Globus pallidus (tissue), 1 donor: ENCODE measurements around the gene LRMDA.
A peak's percentile ranks its signal among the peaks of the same experiment; 100 is the strongest.

Source experiments
- DNase-seq: peaks from one replicate; pipeline ENCODE4 v3.0.0-alpha.2; 2015; ENCODE audit warnings: low spot score

LRMDA gene

DNA sequence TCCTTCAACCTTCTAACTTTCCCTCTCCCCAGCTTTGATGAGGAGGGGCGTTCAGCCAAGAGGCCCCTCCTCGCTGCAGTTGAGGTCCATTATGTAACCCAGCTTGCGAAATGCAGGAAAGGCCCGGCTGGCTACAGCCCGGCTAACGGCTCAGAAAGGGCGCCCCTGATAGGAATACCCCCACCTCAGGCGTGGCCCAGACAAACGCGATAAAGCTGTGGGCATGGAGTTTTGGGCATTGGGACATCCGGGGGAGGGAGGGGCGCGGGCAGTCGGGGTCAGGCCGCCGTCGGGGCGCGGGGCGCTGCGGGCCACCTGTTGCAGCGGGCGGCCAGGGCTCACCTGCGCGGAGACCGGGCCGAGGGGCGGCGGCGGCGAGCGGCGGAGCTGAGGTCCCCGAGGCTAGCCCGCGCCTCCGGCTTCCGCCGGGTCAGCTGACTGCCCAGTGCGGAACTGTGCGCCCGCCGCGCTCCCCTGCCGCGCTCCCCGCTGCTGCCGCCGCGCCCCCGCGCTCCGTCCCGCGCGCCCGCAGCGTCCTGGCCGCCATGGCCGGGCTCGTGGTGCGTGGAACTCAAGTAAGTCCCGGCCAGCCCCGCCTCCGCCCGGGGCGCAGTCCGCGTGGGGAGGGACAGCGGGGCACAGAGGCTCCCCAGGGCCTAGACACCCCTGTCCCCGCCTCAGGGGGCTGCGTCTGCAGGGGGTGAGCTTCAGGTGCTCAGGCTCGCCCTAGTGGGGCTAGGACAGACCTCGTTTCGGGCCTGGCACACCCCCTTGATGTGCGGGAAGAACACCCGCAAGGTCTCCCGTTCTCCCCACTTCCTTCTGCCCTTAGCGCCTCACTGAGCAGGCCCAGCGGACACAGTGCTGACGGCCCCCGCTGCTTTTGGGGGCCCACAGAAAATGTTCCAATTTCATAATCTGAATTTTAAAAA is at the start of gene LRMDA:
Gene LRMDA (plus strand): TSS at position 445 of the 932 bp plus-strand sequence.
- DNase-seq, result no peak

DNA sequence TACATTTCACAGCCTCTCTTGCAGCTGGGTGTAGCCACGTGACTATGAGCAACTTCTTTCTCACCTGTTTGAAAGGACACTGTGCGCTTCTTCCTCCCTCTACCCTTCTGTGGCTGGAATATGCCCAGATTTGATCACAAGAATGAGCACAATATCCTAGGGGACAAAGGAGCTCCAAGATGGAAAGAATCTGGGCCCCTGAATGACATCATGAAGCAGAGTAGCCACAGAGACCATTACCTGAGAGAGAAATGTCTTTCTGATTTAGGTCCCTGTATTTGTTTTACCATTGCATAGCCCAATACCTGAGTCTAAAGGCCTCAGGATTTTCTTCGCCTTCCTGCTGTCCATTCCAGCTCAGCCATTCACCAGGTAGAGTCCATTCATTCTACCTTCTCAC is 45.3 kb upstream of the LRMDA start:
- DNase-seq, result no peak

DNA sequence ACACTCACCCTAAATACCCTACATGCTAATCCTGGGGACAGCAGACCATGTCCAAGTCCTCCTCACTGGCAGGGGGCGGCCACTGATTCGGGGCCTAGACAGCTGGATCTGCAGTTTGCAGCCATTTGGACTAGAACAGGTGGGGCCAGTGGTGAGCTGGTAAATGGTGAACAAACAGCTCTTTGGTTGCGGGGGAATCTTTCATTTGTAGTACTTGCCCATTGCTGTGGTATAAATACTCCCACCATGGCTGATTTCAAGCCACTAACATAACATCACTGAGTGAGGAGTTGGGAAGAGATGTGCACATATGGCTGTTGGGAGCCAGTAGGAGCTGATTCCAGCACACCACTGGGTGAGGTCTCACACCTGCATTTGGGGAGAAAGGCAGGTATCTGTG is 43.3 kb upstream of the LRMDA start:
- DNase-seq, result no peak

DNA sequence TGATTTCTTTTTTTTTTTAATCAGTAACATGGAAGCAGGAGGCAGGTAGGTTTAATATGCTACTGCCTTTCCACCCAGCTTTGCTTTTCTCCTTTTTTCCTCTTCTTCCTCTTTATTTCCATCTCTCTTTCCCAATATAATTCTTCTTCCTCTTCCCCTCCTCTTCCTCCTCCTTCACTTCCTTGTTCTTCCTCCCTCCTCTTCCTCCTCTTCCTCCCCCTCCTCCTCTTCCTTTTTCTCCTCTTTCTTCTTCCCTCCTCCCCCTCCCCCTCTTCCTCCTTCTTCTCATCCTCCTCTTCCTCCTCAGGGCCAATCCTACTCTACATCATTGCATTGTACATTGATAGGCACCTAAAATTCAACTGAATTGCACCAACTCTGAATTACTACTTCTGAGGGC is 41.2 kb upstream of the LRMDA start:
- DNase-seq, result no peak

DNA sequence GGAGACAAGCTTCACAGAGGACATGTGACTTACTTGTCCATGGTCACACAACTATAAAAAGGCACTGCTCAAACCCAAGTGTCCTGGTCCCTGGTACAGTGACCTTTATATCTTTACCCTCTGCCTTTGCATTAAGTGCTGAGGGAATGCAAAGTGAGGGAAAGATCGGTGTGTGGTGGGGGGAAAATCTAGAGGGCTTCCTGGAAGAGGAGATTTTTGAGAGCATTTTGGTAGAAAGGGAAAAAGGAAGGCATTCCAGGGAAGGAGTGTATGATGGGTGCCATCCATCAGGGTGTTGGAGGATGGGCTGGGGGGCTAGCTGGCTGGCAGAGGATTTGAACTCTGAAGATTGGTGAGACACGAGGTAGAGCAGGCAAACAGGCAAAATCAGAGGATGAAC is 39.2 kb upstream of the LRMDA start:
- DNase-seq, result no peak

DNA sequence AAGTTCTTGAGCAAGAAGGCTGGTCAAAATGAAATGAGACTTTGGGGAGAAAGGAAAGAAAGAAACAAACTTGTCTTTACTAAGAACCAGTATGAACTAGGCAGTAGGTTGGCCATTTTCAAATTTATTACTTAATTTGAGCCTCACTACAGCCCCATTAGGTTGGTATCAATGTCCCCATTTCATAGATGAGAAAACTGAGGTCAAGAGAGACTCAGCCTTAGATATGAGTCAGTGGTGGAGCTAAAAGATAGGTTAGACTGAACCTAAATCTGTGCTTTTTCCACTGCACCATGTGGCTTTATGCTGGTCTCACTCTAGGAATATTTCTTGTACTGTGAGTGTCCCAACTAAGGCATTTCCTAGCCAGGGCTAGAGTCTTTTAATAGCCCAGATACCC is 38.7 kb upstream of the LRMDA start:
- DNase-seq, result no peak

DNA sequence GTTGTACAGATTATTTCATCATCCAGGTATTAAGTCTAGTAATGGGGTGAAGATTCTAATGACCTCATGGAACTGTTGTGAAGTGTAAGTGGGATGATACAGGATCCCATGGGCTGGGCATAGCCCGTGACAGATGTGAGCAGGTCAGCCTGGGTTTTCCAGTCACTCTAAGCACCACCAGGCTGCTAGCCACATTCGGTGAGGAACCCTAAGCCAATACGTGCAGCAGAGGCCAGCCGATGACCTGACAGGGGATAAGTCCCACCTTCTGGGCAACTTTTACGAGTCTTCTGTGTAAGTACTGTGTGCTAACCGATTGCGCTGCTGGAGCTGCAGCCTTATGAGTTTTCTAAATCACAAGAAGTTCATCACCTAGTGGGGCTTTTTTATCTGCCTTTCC is 37.2 kb upstream of the LRMDA start:
- DNase-seq, result no peak

DNA sequence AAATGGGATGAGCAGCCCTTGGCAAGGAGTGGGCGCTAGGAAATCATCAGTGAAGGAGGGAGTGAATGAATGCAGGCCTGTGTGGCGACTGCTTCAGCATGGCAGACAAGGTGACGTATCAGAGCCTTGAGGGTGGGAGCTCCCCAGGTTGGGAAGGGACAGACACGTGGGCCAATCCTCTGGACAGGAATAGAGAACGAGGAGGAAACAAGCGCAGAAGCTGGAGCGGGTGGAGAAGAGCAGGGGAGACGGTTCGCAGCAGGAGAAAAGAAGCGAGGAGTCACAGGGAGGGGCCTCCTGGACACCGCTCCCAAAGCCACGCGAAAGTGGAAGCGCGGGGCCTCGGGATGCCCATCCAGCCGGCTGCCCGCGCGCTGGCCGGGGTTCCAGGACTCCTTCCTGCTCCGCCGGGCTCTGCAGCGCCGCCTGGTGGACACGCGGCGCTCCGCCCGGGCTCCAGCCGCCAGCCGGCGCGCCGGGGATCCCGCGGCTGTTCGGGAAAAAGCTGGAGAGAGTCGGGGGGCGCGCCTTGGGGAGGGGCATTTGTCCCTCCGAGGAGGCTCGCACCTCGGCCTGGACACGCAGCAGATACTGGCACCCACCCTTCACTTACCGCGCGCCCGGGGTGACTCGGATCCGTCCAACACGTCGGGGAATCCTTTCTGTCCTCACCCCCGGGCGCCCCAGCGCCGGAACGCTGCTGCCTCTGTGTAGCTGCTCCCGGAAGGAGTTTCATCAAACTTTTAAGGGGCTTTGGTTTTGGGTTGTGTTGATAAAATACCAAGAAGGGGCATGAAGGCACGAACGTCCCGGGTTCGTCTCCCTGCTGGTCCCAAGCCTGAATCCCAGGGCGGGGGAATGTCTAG is 36.1 kb upstream of the LRMDA start:
- DNase-seq, result no peak

DNA sequence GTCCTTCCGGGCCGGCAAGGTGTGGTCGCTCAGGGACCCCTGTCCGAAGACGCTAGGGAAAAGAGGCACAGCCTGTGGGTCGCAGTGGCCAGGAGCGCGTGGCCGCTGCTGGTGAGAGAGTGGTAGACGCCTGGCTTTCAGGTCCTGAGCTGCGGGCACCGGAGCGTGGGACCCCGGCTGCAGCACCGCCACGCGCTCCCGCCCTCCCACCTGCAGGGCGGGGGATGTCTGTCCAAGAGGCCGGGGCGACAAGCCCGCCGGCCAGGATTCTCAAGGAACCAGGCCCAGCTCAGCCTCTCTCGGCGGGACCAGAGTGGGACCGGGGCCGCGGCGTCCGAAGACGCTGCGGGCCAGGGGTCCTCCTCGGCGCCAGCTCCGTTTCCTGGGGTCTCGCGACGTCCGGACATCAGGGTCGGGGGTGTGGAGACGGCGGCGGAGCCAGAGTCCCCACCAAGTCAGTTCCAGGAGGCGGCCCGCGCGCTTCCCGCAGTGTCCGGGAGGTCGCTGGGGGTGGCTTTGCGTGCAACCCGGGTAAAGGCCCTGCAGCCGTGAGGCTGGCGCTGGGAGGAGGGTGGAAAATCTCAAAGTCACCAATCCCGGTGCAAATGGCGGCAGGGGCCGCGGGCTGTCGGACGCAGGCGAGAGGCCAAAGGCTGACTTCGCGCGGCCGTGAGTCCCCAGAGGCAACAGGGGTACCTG is 35.3 kb upstream of the LRMDA start:
- DNase-seq, result no peak

DNA sequence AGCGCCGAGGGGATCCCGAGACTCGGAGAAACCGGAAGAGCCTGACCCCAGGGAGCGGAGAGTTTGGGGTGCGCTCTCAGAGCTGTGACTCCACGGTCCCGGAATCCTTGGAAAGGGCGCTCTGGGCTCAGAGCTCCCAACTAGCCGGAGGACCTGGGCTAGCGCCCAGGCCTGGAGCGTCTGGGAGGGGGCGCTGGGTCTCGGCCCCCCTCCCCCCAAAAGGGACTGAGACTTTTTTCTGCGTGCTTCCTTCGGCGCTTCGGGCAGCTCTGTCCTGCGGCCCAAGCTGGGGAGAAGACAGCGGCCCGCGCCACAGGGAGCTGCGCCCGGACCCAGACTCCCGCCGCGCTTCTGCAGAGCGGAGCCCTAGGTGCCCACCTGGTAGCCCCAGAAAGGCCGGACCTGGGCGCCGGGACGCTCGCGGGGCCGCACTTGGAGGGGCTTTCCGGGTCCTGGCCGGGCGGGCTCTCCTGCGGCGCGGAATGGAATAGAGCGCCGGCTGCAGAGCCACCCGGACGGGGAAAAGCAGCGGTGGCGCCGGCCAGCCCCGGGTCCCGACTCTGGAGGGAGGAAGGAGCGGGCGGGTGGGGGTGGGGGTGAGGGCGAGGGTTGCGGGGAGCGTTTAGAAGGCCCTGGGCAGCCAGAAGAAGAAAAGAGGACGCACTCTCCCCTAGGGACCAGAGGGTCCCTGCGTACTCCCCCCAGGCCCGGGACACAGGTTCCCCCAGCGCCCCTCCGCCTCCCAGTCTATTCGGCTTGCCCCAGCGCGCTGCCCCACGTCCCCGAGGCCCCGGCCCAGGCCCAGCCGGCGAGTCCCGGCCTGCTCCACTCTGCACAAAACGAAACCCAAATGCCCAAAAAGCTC is 34.6 kb upstream of the LRMDA start:
- no peak for DNase-seq

DNA sequence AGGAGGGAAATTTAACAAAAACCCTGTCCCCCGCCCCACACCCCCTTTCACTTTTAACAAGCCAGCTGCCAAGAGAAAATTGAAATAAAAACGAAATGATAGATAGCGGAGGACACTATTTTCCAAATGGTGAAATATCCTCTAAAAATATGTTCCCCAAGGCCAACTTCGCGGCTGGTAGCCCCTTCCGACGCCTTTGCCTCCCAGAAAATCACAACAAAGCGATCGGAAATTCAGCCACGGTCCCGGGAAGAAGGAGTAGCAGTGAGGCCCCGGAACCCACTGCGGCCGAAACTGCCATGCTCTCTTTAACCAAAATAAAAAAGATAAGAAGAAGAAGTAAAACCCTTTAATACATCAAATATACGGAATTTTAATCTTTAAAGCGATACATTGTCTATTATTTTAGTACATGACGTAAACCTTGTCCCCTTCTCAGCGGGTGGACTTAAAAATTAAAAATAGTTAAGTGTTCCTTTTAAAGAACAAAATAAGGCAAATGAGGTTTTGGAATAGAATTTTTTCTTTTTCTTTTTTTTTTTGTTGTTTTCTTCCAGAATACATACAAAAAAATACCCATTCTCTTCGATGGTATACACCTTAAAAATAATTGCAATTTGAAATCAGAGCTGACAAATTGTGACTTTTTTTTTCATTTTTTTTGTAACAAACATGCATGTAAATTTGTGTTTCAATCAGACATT is 33.8 kb upstream of the LRMDA start:
- DNase-seq, result no peak

DNA sequence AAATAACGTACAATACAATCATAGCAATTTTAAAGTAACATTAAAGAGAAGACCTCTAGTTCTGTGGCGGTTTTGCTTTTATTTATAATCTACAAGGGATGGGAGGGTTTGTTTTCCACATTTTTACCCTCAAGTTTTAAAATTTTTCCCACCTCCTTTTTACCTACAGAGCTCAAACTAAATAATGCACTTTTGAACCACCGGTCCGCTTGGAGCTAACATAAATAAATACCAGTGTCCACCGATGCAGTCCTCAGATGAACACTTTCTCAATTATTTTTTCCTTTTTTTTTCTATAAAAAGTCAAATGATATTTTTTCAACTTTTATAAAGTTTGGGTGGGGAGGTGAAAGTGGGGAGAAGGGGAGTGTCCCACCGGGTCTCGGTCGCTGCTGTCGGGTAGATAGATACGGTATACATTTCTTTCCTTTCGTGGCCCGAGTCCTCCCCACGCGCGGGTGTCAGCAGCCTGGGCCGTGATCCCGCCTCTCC is 33.2 kb upstream of the LRMDA start:
- no peak for DNase-seq

DNA sequence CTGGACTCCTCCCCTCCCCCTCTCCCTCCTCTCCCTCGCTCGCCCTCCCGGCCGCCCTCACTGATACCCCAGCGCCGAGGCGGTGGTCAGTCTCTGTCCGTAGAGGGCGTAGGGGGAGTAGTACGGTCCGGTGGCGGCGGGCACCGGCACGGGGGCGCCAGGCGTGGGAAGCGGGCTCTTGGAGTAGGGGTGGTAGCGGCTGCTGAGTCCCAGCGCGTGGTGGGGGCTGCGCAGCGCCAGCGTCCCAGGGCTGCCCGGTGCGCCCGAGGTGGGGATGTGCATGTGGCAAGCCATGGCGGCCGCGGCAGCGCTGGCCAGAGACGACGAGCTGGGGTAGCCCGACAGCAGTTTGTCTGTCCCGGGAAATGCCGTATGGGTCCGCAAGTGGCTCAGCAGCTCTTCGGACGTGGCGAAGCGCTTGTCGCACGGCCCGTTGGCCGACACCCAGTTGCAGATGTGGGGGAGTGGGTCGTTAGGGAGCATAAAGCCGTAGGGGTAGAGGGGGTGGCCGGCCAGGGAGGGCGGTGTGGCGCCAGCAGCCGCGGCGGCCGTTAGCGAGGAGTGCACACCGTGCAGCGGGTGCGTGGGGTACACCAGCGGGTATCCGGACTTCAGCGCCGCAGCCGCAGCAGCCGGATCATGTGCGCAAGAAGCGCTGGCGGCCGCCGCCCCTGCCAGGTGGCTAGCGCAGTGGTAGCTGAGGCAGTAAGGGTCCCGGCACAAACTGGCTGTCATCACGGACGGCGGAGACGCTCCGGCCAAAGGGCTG is 32.5 kb upstream of the LRMDA start:
- DNase-seq, result no peak

DNA sequence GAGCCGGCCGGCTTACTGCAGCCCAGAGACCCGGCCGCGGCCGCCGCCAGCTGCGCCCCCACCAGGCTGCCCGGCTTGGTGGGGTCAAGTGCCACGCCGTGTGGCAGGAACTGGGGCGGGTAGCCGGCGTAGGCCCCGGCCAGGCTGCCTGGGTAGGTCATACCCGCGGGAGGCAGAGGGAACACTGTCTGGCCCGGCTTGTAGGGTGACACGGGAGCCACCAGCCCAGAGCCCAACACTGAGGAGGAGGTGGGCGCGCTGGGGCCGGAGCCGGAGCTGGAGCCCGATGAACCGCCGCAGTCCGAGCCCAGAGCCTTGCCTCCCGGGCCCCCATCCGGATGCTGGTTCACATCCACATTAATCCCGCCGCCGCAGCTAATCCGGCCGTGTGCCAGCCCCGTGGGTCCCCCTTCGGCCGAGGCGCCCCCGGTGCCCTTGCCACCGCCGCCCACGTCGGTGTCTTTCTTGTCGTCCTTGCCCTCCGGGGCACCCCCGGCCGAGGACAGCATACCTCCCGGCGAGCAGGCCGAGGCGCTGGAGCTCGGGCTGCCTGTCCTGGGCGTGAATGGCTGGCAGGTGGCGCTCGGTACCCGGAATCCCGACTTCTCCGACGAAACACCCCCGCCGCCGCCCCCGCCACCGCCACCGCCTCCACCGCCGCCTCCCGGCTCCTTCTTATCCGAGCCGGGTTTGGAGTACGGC is 31.8 kb upstream of the LRMDA start:
- peak; percentile 63 for DNase-seq

DNA sequence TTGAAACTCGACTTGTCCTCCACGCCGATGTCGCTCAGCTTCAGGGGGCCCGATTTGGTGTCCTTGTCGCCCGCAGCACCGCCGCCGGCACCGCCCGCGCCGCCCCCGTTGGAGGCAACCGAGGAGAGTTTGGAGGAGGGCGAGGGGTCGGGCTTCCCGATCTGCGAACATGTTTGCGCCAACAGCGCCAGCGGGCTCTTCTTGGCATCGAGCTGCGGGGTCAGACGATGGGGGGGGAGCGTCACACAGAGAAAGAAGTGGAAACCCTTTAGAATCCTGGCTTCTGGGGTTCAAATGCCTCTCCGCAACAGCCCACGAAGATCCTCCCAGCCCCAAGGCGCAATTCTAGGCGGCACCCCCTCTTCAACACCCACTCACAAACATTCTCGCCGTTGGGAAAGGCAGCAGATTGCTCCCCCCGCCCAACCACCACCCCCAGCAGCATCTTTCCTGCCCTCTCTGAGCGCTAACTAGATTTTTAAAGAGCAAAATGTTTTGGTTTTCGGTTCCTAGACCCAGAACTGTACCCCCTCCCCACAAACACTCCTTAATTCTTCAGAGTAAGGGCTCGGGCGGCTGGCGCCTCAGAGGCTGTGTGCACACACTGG is 31.2 kb upstream of the LRMDA start:
- DNase-seq, result no peak

DNA sequence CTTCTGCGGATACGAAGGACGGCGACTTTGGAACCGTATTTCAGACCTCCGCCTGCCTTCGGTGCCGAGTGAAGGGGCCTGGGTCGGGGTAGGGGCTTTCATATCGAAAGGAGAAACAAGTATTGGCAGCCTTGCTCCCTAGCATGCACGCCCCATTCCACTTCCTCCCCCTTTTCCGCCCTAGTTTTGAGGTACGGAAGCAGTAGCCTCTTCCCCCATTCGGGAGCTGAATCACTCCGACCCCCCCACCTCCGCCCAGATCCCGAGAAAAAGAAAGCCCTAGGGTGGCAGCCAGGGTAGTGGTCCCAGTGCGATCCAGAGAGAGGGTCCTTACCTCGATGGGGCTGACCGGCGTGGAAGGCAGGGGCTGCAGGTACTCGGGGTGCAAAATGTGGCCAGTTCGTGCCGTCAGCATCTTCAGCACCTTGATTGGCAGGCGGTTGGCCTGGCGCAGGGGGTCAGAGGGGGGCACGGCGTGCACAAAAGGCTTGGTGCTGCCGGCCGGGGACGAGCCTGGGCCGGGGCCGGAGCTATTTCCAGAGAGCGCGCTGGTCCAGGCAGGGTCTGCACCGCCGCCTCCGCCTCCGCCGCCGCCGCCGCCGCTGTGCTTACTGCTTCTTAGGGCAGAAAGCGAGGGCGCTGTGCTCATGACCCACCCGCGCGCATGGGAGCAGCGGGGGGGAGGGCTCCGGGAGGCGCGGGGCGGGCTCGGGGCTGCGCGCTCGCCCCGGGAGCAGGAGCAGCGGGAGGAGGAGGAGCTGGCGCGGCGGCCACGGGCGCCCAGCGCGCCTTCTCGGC is 30.5 kb upstream of the LRMDA start:
- no peak for DNase-seq

DNA sequence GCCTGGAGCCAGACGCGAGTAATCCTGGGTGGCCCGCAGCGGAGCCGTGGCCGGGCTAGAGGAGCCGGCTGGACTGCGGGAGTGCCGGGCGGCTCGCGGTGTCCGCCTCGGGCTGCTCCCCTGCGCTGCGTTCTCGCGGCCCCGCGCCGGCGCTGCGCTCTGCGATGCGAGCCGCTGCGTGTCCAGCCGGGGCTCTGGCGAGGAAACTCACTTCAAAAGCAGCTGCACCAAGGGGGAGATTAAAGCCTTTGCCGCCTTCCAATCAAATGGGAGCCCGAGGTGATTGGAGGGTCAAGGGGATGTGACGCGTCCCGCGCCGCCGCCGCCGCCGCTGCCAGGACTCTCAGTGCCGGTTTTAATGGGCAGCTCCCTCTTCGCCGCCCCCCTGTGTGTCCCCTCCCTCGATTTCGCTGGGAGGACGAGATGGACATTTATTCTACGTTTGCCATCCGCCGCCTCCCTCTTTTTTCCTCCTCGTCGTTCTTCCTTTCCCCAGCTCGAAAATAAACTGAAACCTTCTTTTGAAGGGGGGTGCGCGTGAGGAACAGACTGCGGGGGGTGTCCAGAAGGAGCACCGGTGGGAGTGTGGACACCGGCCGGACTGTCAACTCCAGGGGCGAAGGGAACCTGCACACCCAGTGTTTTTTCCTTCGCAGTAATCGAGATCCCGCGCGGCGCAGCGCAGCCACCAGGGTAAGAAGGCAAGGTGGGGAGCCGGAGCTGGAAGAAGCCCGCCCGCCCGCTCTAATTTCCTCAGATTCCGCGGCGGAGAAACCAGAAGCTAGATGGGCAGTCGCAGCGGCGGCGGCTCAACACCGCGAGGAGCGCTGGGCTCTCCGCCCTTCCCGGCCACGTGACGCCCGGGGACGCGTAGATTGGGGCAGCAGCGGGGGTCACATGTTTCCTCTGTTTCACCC is 29.6 kb upstream of the LRMDA start, which contains the start of gene ZNF503:
Gene ZNF503 (minus strand): TSS at position 196 of the 917 bp plus-strand sequence. CDS start 345 bp downstream, outside the sequence.
- DNase-seq, result peak; percentile 95
